ENCODE data around the gene SMKR1.

Gene SMKR1

DNA sequence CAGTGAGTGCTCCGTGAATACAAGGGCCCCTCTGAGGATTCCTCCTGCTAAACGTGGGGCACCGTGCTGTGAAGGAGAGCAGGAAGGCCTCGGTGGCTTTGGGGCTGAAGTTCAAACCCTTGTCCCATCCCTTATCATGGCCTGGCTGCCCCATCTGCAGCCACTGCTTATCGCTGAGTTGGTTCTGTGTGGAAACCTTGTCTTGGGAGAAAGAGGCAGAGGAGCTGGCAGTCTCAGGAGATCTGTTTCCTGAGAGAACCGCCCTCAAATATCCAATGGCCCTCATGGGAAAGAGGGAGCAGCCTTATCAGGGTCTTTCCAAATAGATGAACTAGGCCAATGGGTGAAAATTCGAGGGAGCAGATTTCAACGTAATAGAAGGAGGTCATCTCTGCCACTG, 57.2 kb downstream of the SMKR1 start:
- Histone ChIP-seq H3K36me3 (ENCODE audit: low read depth) (no peaks in the 10 kb centered on the region), H3K4me3 (ENCODE audit: severe bottlenecking) (no peak overlapping the region), H3K27me3 (ENCODE audit: insufficient read depth, poor library complexity, severe bottlenecking) (no peaks in the 10 kb centered on the region), H3K4me1 (ENCODE audit: insufficient read depth, poor library complexity, severe bottlenecking) (peaks cover under 1% of the 10 kb centered on the region), H3K27ac (ENCODE audit: poor library complexity, severe bottlenecking) (no peak overlapping the region), H3K9me3 (ENCODE audit: severe bottlenecking) (no peaks in the 10 kb centered on the region)
- no peak for ATAC-seq (ENCODE audit: low read depth)
- TF ChIP-seq, protein P1, sequence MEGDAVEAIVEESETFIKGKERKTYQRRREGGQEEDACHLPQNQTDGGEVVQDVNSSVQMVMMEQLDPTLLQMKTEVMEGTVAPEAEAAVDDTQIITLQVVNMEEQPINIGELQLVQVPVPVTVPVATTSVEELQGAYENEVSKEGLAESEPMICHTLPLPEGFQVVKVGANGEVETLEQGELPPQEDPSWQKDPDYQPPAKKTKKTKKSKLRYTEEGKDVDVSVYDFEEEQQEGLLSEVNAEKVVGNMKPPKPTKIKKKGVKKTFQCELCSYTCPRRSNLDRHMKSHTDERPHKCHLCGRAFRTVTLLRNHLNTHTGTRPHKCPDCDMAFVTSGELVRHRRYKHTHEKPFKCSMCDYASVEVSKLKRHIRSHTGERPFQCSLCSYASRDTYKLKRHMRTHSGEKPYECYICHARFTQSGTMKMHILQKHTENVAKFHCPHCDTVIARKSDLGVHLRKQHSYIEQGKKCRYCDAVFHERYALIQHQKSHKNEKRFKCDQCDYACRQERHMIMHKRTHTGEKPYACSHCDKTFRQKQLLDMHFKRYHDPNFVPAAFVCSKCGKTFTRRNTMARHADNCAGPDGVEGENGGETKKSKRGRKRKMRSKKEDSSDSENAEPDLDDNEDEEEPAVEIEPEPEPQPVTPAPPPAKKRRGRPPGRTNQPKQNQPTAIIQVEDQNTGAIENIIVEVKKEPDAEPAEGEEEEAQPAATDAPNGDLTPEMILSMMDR (IDR thresholded peaks at IDR 0.05; ENCODE audit: poor library complexity, severe bottlenecking) = no peak
- DNase-seq (ENCODE audit: low spot score) = no peak

DNA sequence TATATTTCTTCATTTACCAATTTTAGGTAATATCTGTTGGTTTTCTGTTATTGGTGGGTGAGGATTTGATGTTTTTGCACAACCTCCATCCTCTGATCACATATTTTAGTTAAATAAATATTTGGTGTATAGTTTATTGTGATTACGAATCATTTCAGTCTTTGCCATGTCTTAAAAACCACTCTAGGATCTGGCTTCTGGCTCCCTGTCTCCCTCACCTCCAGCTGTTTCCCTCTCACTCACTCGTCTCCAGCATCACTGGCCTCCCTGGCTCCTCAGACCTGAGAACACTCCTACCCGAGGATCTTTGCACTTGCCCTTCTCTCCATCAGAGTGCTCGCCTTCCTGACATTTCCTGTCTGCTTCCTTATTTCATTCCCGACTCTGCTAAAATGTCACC, 58.5 kb downstream of the SMKR1 start:
- H3K4me1 ChIP-seq (ENCODE audit: insufficient read depth, poor library complexity, severe bottlenecking) = no peaks in the 10 kb centered on the region
- ATAC-seq (ENCODE audit: low read depth) = no peak
- no peak overlapping the region for H3K27ac ChIP-seq (ENCODE audit: poor library complexity, severe bottlenecking)
- DNase-seq (ENCODE audit: low spot score) = no peak
- no peaks in the 10 kb centered on the region for H3K9me3 ChIP-seq (ENCODE audit: severe bottlenecking)
- H3K4me3 ChIP-seq (ENCODE audit: severe bottlenecking) = no peak overlapping the region
- H3K27me3 ChIP-seq (ENCODE audit: insufficient read depth, poor library complexity, severe bottlenecking) = no peaks in the 10 kb centered on the region
- H3K36me3 ChIP-seq (ENCODE audit: low read depth) = no peaks in the 10 kb centered on the region
- TF ChIP-seq, protein P1 (IDR thresholded peaks at IDR 0.05; ENCODE audit: poor library complexity, severe bottlenecking) = no peak

DNA sequence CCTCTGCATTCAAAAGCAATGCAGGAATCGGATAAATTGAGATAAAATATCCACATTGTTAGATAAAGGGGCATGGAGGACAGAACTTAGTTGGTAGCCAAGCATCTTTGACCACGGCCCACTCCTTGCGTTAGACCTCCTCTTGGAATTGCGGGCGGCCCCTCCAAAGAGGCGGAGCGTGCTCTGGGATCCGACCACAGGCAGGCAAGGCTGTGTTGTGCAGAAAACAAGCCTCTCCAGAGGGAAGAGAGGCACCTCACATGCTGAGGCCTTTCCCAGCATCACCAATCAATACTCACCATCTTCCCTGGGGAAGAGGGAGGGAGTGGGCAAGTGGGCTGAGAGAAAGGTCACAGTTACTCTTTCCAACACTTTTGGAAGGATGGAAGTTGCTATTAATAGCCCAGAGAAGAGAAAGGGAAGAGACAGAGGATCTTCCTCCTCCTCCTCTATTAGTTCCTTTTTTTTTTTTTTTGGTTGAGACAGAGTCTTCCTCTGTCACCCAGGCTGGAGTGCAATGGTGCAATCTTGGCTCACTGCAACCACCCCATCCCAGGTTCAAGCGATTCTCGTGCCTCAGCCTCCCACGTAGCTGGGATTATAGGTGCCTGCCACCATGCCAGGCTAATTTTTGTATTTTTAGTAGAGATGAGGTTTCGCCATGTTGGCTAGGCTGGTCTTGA, 59.5 kb downstream of the SMKR1 start:
- TF ChIP-seq, protein P1 (IDR thresholded peaks at IDR 0.05; ENCODE audit: poor library complexity, severe bottlenecking) = no peak
- Histone ChIP-seq H3K4me3 (ENCODE audit: severe bottlenecking) (no peak overlapping the region), H3K36me3 (ENCODE audit: low read depth) (no peaks in the 10 kb centered on the region), H3K9me3 (ENCODE audit: severe bottlenecking) (no peaks in the 10 kb centered on the region), H3K4me1 (ENCODE audit: insufficient read depth, poor library complexity, severe bottlenecking) (no peaks in the 10 kb centered on the region), H3K27ac (ENCODE audit: poor library complexity, severe bottlenecking) (no peak overlapping the region), H3K27me3 (ENCODE audit: insufficient read depth, poor library complexity, severe bottlenecking) (no peaks in the 10 kb centered on the region)
- DNase-seq (ENCODE audit: low spot score) (no peak), ATAC-seq (ENCODE audit: low read depth) (no peak)
